ENCODE measurements around the gene MAPKAPK3.

The MAPKAPK3 gene

GRCh38 chr3:50602595-50603191 lies 14.3 kb upstream of the MAPKAPK3 start:
- TF ChIP-seq, protein P1, sequence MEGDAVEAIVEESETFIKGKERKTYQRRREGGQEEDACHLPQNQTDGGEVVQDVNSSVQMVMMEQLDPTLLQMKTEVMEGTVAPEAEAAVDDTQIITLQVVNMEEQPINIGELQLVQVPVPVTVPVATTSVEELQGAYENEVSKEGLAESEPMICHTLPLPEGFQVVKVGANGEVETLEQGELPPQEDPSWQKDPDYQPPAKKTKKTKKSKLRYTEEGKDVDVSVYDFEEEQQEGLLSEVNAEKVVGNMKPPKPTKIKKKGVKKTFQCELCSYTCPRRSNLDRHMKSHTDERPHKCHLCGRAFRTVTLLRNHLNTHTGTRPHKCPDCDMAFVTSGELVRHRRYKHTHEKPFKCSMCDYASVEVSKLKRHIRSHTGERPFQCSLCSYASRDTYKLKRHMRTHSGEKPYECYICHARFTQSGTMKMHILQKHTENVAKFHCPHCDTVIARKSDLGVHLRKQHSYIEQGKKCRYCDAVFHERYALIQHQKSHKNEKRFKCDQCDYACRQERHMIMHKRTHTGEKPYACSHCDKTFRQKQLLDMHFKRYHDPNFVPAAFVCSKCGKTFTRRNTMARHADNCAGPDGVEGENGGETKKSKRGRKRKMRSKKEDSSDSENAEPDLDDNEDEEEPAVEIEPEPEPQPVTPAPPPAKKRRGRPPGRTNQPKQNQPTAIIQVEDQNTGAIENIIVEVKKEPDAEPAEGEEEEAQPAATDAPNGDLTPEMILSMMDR (IDR thresholded peaks at IDR 0.05; ENCODE audit: control extremely low read depth, extremely low read depth, low read depth, missing control alignments), result no peak
- DNase-seq (ENCODE audit: extremely low spot score), result no peak
- ChIA-PET POLR2A (interaction anchor here (0.6 kb wide), 1 partner anchor 11 kb away, joined by 3 read pairs; no protein-coding TSS in a partner anchor), CTCF (interaction anchor here (0.9 to 7.5 kb wide), 6 partner anchors 8 to 34 kb away, joined by 3 to 54 read pairs (median 8); partner anchors contain the start of genes CISH, HEMK1 and MAPKAPK3)

DNA sequence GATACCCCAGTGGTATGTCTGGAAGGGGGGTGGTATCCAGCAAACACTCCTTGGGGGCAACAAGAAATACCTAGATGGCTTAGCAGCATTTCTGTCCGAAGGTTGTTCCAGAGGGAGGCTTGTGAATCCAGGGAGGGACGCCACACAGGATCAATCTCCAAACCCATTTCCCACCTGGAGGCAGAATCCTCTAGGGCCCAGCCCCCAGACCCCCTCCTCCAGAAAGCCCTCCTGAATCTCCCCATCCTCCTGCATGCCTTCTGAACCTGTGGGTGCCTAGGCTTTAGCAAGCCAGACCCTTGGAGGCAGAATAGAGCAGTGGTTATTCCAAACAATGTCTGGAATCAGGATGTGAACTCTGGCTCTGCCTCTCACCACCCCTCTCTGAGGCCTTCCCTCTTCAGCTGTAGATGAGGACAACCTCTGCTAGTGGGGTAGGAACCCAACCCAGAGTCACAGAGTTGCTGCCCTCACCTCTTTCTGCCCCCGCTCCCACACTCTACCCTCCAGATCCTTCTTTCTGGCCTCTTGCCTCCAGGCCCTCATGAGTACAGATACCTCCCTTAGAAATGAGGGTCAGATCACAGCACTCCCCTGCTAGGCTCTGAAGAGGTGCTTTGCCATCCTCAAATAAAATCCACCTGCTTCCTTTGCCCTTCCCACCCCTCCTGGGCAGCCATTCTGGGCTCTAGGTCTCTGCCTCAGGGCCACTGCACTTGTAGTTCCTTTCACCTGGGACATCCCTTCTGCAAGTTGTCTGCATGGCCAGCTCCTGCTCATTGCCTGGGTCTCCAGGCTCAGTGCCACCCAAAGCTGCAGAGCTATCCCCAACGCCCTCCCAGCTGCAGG lies 13.5 kb upstream of the MAPKAPK3 start:
- no peak for DNase-seq (ENCODE audit: extremely low spot score)
- ChIA-PET CTCF (interaction anchor here (7.5 to 17.5 kb wide), 2 partner anchors 11 to 13 kb away, joined by 54 to 266 read pairs; partner anchors contain the start of gene MAPKAPK3), POLR2A (no interaction called here)
- TF ChIP-seq, protein P1 (IDR thresholded peaks at IDR 0.05; ENCODE audit: control extremely low read depth, extremely low read depth, low read depth, missing control alignments), result no peak

DNA sequence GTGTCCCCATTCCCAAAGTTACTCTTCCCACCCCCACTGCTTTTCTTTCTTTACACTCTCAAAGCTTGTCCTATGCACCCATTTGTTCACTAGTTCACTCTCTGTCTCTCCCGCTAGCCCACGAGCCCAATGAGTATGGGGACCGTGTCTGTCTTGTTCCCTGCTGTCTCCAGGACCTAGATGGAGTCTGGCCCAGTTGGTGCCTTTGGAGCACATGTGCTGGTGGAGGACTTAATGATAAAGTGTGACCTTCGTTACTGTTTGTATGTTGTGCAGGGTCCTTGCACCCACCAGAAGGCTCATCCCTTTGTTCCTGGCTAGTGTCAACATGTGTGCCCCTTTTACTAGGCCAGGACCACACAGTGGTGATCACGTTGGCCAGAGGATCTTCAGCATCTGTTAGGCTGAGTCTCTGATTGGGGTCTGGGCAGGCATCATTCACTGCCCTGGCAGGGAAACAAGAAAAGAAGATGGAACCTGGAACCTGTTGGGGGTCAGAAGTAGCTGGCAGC lies 12.8 kb upstream of the MAPKAPK3 start:
- ChIA-PET CTCF (interaction anchor here (1.3 to 17.5 kb wide), 3 partner anchors 11 to 48 kb away, joined by 3 to 266 read pairs (median 54); partner anchors contain the start of gene MAPKAPK3), POLR2A (no interaction called here)
- DNase-seq (ENCODE audit: extremely low spot score), result no peak
- TF ChIP-seq, protein P1 (IDR thresholded peaks at IDR 0.05; ENCODE audit: control extremely low read depth, extremely low read depth, low read depth, missing control alignments), result no peak

DNA sequence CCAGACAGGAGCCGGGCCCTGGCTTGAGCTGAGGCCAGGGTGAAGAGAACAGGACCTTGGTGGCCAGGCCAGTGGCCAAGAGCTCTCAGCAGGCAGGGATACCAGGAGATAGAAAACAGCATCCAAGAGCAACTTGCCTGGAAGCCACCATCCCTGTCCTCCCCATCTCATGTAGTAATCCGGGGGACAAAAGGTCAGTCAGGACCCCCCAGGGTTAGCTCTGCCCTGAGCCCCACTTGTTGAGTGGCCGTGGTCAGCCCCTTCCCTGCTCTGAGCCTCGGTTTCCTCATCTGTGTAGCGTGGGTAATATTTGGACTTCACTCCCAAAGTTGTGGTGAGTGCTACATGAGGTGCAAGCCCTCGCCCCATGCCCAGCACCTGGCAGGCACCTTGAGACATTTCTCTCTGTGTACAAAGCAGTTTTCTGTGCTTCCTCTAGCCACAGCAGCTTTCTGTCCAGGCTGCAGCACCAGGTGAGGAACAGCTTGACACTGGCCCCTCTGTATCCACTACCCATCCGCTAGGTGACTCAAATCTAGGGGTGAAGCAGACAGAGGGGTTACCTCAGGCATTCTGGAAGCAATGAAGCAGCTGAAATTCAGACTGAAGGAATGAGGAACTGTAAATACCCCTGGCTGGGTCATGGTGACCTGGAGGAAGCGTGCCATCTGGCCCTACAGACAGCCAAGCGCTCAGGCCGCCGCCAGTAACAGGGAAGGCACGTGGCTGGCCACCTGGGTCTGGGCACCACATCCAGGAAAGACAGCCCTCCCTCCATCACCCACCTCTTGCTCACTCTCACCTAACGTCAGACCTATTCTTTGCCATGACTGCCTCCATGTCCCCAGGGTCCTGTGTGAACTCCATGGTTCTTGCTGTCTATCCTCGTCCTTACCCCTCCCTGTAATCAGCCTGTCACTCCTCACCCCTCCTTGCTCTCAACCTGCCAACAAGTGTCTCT lies 12.0 kb upstream of the MAPKAPK3 start:
- POLR2A ChIA-PET, result no interaction called here
- CTCF ChIA-PET, result interaction anchor here (1.3 to 17.5 kb wide), 3 partner anchors 10 to 47 kb away, joined by 3 to 266 read pairs (median 54); partner anchors contain the start of gene MAPKAPK3
- no peak for DNase-seq (ENCODE audit: extremely low spot score)
- TF ChIP-seq, protein P1 (IDR thresholded peaks at IDR 0.05; ENCODE audit: control extremely low read depth, extremely low read depth, low read depth, missing control alignments), result no peak

DNA sequence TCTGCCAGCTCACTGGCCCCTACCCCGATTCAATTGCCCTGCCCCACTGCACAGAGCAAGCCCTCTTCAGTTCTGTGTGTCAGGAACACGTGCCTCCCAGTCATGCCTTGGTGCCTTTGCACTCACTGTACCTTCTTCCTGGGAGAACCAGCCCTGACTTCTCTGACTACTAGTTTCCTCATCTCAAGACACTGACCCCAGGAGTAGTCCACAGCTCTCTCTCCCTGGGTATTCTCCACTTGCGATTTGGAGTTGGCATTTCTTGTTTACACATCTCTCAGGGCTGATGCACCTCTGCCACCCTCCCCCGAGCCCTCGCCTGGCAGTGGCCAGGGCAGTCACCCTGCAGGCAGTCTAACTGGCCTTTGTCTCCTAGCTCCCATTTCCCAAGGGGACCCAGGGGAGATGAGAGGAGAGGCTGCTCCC lies 11.0 kb upstream of the MAPKAPK3 start:
- ChIA-PET CTCF (interaction anchor here (7.5 to 17.5 kb wide), 2 partner anchors 9 to 16 kb away, joined by 54 to 266 read pairs; partner anchors contain the start of gene MAPKAPK3), POLR2A (no interaction called here)
- no peak for DNase-seq (ENCODE audit: extremely low spot score)

More for the DNA sequence above, 11.0 kb upstream of the MAPKAPK3 start:
- TF ChIP-seq, protein P1 (IDR thresholded peaks at IDR 0.05; ENCODE audit: control extremely low read depth, extremely low read depth, low read depth, missing control alignments), result no peak
